K562 (cell line): ENCODE data around the gene ELMO1.

ENCODE experiments used
- CCAR2 ChIP-seq: fragments of 200-400 bp; formaldehyde crosslinking; IDR thresholded peaks from 2 replicates; pipeline ENCODE4 v1.6.1; 2017; ENCODE audit warnings: mild to moderate bottlenecking, low read depth, low read length
- KLF16 ChIP-seq: IDR thresholded peaks from 2 replicates; pipeline ENCODE4 v1.6.1; 2016; ENCODE audit warnings: antibody characterized with exemption
- NFRKB ChIP-seq: fragments of 450-650 bp; IDR thresholded peaks from 2 replicates; pipeline ENCODE4 v1.6.1; 2016; ENCODE audit warnings: low read depth
- RAD21 ChIP-seq, 2 experiments: fragments of 250-450 bp in 1 of 2; fragments of 450-650 bp in 1 of 2; sonication (Bioruptor Pico) in 1 of 2; formaldehyde crosslinking in 1 of 2; IDR thresholded peaks in 1 of 2; conservative IDR thresholded peaks in 1 of 2; 2 replicates each; pipeline versions ENCODE4 v1.4.0 to v1.8.0; 2020 to 2022; ENCODE audit warnings: mild to moderate bottlenecking in 2 of 2, moderate library complexity in 1 of 2
- SP1 ChIP-seq: sonication (generic); formaldehyde crosslinking; IDR thresholded peaks from 2 replicates; pipeline ENCODE4 v1.8.1; 2022; ENCODE audit warnings: mild to moderate bottlenecking, missing genetic modification reagents
- ZNF780A ChIP-seq: fragments of 250-450 bp; sonication (Bioruptor Pico); IDR thresholded peaks from 2 replicates; pipeline ENCODE4 v1.5.0; 2021; ENCODE audit warnings: mild to moderate bottlenecking
- TF ChIP-seq, protein P1 (sequence below), 3 experiments: fragments of 200-800 bp in 1 of 3; fragments of 250-450 bp in 1 of 3; fragments of 450-650 bp in 1 of 3; sonication (Bioruptor Pico) in 1 of 3; sonication (Bioruptor generic) in 1 of 3; formaldehyde crosslinking in 1 of 3; IDR thresholded peaks; 2 replicates each; pipeline versions ENCODE4 v1.6.1 to v1.8.0; 2016 to 2022; ENCODE audit warnings: mild to moderate bottlenecking in 2 of 3, missing genetic modification characterization in 2 of 3, missing compliant biosample characterization in 1 of 3, moderate library complexity in 1 of 3
- TF ChIP-seq, protein P2 (sequence below), 2 experiments: fragments of 200-800 bp in 1 of 2; sonication (Bioruptor generic) in 1 of 2; sonication (generic) in 1 of 2; formaldehyde crosslinking in 1 of 2; IDR thresholded peaks in 1 of 2; conservative IDR thresholded peaks in 1 of 2; 2 replicates each; pipeline versions ENCODE4 v1.5.0 to v1.6.1; 2016 to 2020; ENCODE audit warnings: missing compliant biosample characterization in 1 of 2, missing genetic modification characterization in 1 of 2, missing genetic modification reagents in 1 of 2

DNA sequence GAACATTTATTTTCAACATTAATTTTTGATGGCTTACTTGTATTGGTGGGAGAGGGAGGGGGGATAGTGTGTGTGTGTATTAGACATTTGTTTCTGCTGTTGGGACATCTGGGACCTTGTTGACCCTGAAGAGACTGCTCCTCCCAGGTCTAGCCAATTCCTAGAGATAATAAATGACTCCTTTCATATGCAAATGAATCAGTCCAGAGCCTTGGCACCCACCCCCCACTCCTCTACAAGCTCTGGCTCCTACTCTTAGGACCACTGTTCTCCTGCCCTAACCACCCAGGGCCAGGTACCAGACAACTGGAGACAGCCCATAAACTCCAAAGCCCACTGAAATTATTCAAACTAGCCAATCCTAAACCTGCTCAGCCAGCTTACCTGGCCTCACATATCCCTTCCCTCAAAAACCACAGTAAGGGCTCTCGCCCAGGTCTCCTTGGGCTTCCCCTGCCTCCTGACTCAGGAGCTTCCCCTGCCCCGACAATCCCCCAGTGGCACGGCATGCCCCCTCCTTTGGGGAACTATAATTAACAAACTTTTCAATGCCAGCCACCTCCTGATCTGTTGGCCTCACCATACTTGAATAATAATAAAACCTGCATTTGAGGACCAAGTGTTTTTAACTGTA is 233.3 kb downstream of the ELMO1 start:
- TF ChIP-seq, protein P1, sequence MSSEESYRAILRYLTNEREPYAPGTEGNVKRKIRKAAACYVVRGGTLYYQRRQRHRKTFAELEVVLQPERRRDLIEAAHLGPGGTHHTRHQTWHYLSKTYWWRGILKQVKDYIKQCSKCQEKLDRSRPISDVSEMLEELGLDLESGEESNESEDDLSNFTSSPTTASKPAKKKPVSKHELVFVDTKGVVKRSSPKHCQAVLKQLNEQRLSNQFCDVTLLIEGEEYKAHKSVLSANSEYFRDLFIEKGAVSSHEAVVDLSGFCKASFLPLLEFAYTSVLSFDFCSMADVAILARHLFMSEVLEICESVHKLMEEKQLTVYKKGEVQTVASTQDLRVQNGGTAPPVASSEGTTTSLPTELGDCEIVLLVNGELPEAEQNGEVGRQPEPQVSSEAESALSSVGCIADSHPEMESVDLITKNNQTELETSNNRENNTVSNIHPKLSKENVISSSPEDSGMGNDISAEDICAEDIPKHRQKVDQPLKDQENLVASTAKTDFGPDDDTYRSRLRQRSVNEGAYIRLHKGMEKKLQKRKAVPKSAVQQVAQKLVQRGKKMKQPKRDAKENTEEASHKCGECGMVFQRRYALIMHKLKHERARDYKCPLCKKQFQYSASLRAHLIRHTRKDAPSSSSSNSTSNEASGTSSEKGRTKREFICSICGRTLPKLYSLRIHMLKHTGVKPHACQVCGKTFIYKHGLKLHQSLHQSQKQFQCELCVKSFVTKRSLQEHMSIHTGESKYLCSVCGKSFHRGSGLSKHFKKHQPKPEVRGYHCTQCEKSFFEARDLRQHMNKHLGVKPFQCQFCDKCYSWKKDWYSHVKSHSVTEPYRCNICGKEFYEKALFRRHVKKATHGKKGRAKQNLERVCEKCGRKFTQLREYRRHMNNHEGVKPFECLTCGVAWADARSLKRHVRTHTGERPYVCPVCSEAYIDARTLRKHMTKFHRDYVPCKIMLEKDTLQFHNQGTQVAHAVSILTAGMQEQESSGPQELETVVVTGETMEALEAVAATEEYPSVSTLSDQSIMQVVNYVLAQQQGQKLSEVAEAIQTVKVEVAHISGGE (CRISPR knock-in tag; IDR thresholded peaks at IDR 0.05) = no peak
- TF ChIP-seq ZNF780A (no peak), RAD21 (CRISPR knock-in tag; conservative IDR thresholded peaks at IDR 0.05 in 1 of 2, IDR thresholded peaks at IDR 0.05 in 1 of 2) (no peak), SP1 (CRISPR knock-in tag) (no peak), NFRKB (no peak), CCAR2 (no peak), KLF16 (no peak)
- TF ChIP-seq, protein P2, sequence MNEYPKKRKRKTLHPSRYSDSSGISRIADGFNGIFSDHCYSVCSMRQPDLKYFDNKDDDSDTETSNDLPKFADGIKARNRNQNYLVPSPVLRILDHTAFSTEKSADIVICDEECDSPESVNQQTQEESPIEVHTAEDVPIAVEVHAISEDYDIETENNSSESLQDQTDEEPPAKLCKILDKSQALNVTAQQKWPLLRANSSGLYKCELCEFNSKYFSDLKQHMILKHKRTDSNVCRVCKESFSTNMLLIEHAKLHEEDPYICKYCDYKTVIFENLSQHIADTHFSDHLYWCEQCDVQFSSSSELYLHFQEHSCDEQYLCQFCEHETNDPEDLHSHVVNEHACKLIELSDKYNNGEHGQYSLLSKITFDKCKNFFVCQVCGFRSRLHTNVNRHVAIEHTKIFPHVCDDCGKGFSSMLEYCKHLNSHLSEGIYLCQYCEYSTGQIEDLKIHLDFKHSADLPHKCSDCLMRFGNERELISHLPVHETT (CRISPR knock-in tag; conservative IDR thresholded peaks at IDR 0.05 in 1 of 2, IDR thresholded peaks at IDR 0.05 in 1 of 2) = no peak
